SU-DHL-6 (cell line): ENCODE results near the gene PALLD.

Source experiments
- H2AFZ ChIP-seq: fragments of 200-600 bp; sonication (generic); 2 replicates; pipeline ENCODE4 v1.6.1; 2014; ENCODE audit warnings: low read depth, mild to moderate bottlenecking, moderate library complexity, mixed read lengths, antibody characterized with exemption, low read length; ENCODE audit not compliant: severe bottlenecking
- H3F3A ChIP-seq: fragments of 200-600 bp; shearing (Covaris generic); 2 replicates; pipeline ENCODE4 v1.6.0; 2016; ENCODE audit warnings: antibody characterized with exemption, mild to moderate bottlenecking; ENCODE audit not compliant: insufficient read depth
- H3K27ac ChIP-seq: fragments of 200-600 bp; sonication (generic); 2 replicates; pipeline ENCODE4 v1.5.1; 2016; ENCODE audit warnings: low read depth, mild to moderate bottlenecking, low read length, moderate library complexity, mixed read lengths
- H3K27me3 ChIP-seq: fragments of 200-600 bp; sonication (generic), shearing (Covaris generic); 2 replicates; pipeline ENCODE4 v1.6.0; 2014; ENCODE audit warnings: mild to moderate bottlenecking, low read length
- H3K36me3 ChIP-seq: fragments of 200-600 bp; sonication (generic); 2 replicates; pipeline ENCODE4 v1.6.1; 2014; ENCODE audit warnings: mild to moderate bottlenecking, low read length, mixed read lengths
- H3K4me2 ChIP-seq: fragments of 300-600, 200-600 bp; shearing (Covaris generic), sonication (generic); 2 replicates; pipeline ENCODE4 v1.6.0; 2014; ENCODE audit warnings: low read length, low read depth, mild to moderate bottlenecking; ENCODE audit not compliant: poor library complexity, severe bottlenecking
- H3K4me3 ChIP-seq: fragments of 200-600 bp; sonication (generic); 2 replicates; pipeline ENCODE4 v1.5.1; 2014; ENCODE audit warnings: antibody characterized with exemption, low read length, mild to moderate bottlenecking, mixed read lengths; ENCODE audit not compliant: insufficient read depth, poor library complexity, severe bottlenecking
- H3K79me2 ChIP-seq: fragments of 200-600 bp; sonication (generic); 2 replicates; pipeline ENCODE4 v1.6.1; 2014; ENCODE audit warnings: mild to moderate bottlenecking, low read length, moderate library complexity; ENCODE audit not compliant: insufficient read depth
- H3K9ac ChIP-seq: fragments of 200-600 bp; sonication (generic); 2 replicates; pipeline ENCODE4 v1.7.0; 2014; ENCODE audit warnings: mild to moderate bottlenecking, low read length
- H3K9me2 ChIP-seq: fragments of 200-600 bp; sonication (generic); replicated peaks from 2 replicates; pipeline ENCODE4 v1.6.1; 2014; ENCODE audit warnings: low read length; ENCODE audit not compliant: insufficient read depth
- H3K9me3 ChIP-seq: fragments of 200-600 bp; sonication (generic); 2 replicates; pipeline ENCODE4 v1.6.1; 2014; ENCODE audit warnings: low read length, mixed read lengths; ENCODE audit not compliant: insufficient read depth
- H4K20me1 ChIP-seq: fragments of 200-600 bp; sonication (generic); 2 replicates; pipeline ENCODE4 v1.6.1; 2014; ENCODE audit warnings: low read depth, mild to moderate bottlenecking, antibody characterized with exemption, low read length, moderate library complexity, mixed read lengths
- CTCF ChIP-seq: fragments of 200-600 bp; sonication (generic); IDR thresholded peaks from one replicate; pipeline ENCODE4 v1.5.1; 2017; ENCODE audit warnings: antibody characterized with exemption, mild to moderate bottlenecking, low read length, moderate library complexity; ENCODE audit not compliant: insufficient read depth, poor library complexity, severe bottlenecking
- EZH2phosphoT487 ChIP-seq: fragments of 200-600 bp; sonication (generic), shearing (Covaris generic); conservative IDR thresholded peaks from 2 replicates; pipeline ENCODE4 v1.6.1; 2018; ENCODE audit warnings: mild to moderate bottlenecking, antibody characterized with exemption, low read length, moderate library complexity, mixed read lengths

Gene PALLD

GRCh38 chr4:168558599-168558998 is 61.7 kb downstream of the PALLD start:
- Histone ChIP-seq H3K9me3 (no peaks in the 10 kb centered on the region), H2AFZ (no peak overlapping the region), H3K79me2 (no peaks in the 10 kb centered on the region), H3K9me2 (no peaks in the 10 kb centered on the region), H3K4me3 (no peak overlapping the region), H4K20me1 (no peaks in the 10 kb centered on the region), H3K36me3 (no peaks in the 10 kb centered on the region), H3K27ac (no peak overlapping the region), H3K4me2 (no peak overlapping the region), H3F3A (no peaks in the 10 kb centered on the region), H3K9ac (no peak overlapping the region), H3K27me3 (no peaks in the 10 kb centered on the region)
- TF ChIP-seq CTCF, result no peak
- no peak for TF ChIP-seq EZH2phosphoT487

GRCh38 chr4:168560184-168561180 is 63.6 kb downstream of the PALLD start:
- Histone ChIP-seq H3K4me3 (no peak overlapping the region), H3K9ac (no peak overlapping the region), H3K9me3 (no peaks in the 10 kb centered on the region), H3K27me3 (no peaks in the 10 kb centered on the region), H3K27ac (no peak overlapping the region), H4K20me1 (no peaks in the 10 kb centered on the region), H3F3A (no peaks in the 10 kb centered on the region), H3K9me2 (no peaks in the 10 kb centered on the region), H3K36me3 (no peaks in the 10 kb centered on the region), H3K79me2 (no peaks in the 10 kb centered on the region), H2AFZ (no peak overlapping the region), H3K4me2 (no peak overlapping the region)
- no peak for TF ChIP-seq EZH2phosphoT487
- no peak for TF ChIP-seq CTCF

GRCh38 chr4:168562041-168562571 is 65.3 kb downstream of the PALLD start:
- Histone ChIP-seq H4K20me1 (no peaks in the 10 kb centered on the region), H3K4me2 (no peak overlapping the region), H2AFZ (no peak overlapping the region), H3K79me2 (no peaks in the 10 kb centered on the region), H3K4me3 (no peak overlapping the region), H3K27ac (no peak overlapping the region), H3K9ac (no peak overlapping the region), H3K9me2 (no peaks in the 10 kb centered on the region), H3K36me3 (no peaks in the 10 kb centered on the region), H3K27me3 (no peaks in the 10 kb centered on the region), H3K9me3 (no peaks in the 10 kb centered on the region), H3F3A (no peaks in the 10 kb centered on the region)
- TF ChIP-seq CTCF, result no peak
- no peak for TF ChIP-seq EZH2phosphoT487
